ENCODE measurements around the gene HSPA4L. TPM values are rescaled to one million over a fixed set of nuclear protein-coding genes. Genes with fewer than 3 reads are reported as not detected.

HSPA4L gene
- total and polyA plus RNA-seq, 2 of the 4 experiments (the other 2 are of a cell fraction): 0.84 to 2.3 TPM

GRCh38 chr4:127857641-127858040 lies 75.5 kb downstream of the HSPA4L start:
- H4K8ac ChIP-seq (ENCODE audit: low read depth in 2 of 2, low read length in 2 of 2): no peak overlapping the region
- no peak overlapping the region for H3K4me2 ChIP-seq (ENCODE audit: low read depth, low read length)
- peaks cover 3 to 4% of the 10 kb centered on the region in 2 experiments; a peak in 2 of 4 replicates for H3K79me1 ChIP-seq (ENCODE audit: low read depth in 1 of 2, low read length in 2 of 2)
- no peak overlapping the region for H3K56ac ChIP-seq (ENCODE audit: extremely low read depth, insufficient read depth, low read length)
- no peak overlapping the region for H2AFZ ChIP-seq (replicated peaks; ENCODE audit: low read length, poor library complexity)
- no peak overlapping the region for H2AK9ac ChIP-seq (replicated peaks; ENCODE audit: low read depth, low read length, poor library complexity)
- H4K5ac ChIP-seq (ENCODE audit: low read depth, low read length): no peak overlapping the region; the same call in 1 of the 2 replicates
- no peak overlapping the region for H2AK5ac ChIP-seq (ENCODE audit: low read depth, low read length)
- no peaks in the 10 kb centered on the region for H3K27me3 ChIP-seq (ENCODE audit: control insufficient read depth, insufficient read depth, low read length)
- ChIA-PET CTCF (no interaction called here), POLR2A (ENCODE audit: unreplicated experiment) (no interaction called here)
- H3K9me3 ChIP-seq (ENCODE audit: control insufficient read depth, insufficient read depth, low read length): no peaks in the 10 kb centered on the region
- H3K27ac ChIP-seq (ENCODE audit: insufficient read depth, low read length): no peak overlapping the region
- H3K23ac ChIP-seq (ENCODE audit: low read depth, low read length): no peak overlapping the region
- H3K36me3 ChIP-seq (ENCODE audit: control insufficient read depth, insufficient read depth, low read length): no peaks in the 10 kb centered on the region
- no peak for DNase-seq
- no peak overlapping the region for H3K4ac ChIP-seq (ENCODE audit: low read depth, low read length)
- no peaks in the 10 kb centered on the region for H4K20me1 ChIP-seq (ENCODE audit: insufficient read depth, low read length)
- H4K91ac ChIP-seq (ENCODE audit: insufficient read depth, low read depth, low read length): no peak overlapping the region
- intact Hi-C loops (cut with micrococcal nuclease): no loop called here
- no peak overlapping the region for H3K4me3 ChIP-seq (ENCODE audit: insufficient read depth, low read depth, low read length)
- peaks cover 6% of the 10 kb centered on the region for H3K4me1 ChIP-seq (ENCODE audit: control insufficient read depth, insufficient read depth, low read length)
- H3K18ac ChIP-seq (ENCODE audit: low read depth, low read length): no peak overlapping the region; the same call in 1 of the 2 replicates
- WGBS, 2 experiments (ENCODE audit: extremely low coverage in 2 of 2, insufficient read length in 1 of 2): no CpG with 5 or more reads among the region's 1 CpG
- no peak for ATAC-seq (ENCODE audit: low read depth)
- BruUV-seq (replicated peaks): no TSS peak
- H2BK120ac ChIP-seq (ENCODE audit: low read depth, low read length): no peak overlapping the region
- peaks cover 4% of the 10 kb centered on the region; the same call in 1 of the 2 replicates for H3K9me1 ChIP-seq (ENCODE audit: insufficient read depth, low read length)
- in situ Hi-C loops (cut with MboI; ENCODE audit: low sequenced_read_pairs): no loop called here
- no peak overlapping the region for H2BK20ac ChIP-seq (ENCODE audit: low read depth, low read length)
- no peak for TF ChIP-seq CEBPB (IDR thresholded peaks at IDR 0.05; ENCODE audit: low read depth, low read length)
- TF ChIP-seq RAD21 (IDR thresholded peaks at IDR 0.05; ENCODE audit: low read length): no peak
- TF ChIP-seq CHD1 (IDR thresholded peaks at IDR 0.05; ENCODE audit: low read depth, low read length): no peak
- TF ChIP-seq RCOR1 (IDR thresholded peaks at IDR 0.05; ENCODE audit: insufficient replicate concordance, low read length): no peak
- no peak for TF ChIP-seq BHLHE40 (IDR thresholded peaks at IDR 0.05; ENCODE audit: low read depth, low read length)
- TF ChIP-seq RFX5 (IDR thresholded peaks at IDR 0.05; ENCODE audit: low read depth, low read length): no peak
- TF ChIP-seq MAFK (IDR thresholded peaks at IDR 0.05; ENCODE audit: low read depth, low read length): no peak
- no peak for TF ChIP-seq MXI1 (IDR thresholded peaks at IDR 0.05; ENCODE audit: borderline replicate concordance, low read depth, low read length)
- TF ChIP-seq CTCF (conservative IDR thresholded peaks at IDR 0.05; ENCODE audit: low read depth, low read length): no peak
- TF ChIP-seq USF2 (IDR thresholded peaks at IDR 0.05; ENCODE audit: low read depth, low read length): no peak
- TF ChIP-seq MAZ (IDR thresholded peaks at IDR 0.05; ENCODE audit: borderline replicate concordance, low read depth, low read length): no peak
- no peak for TF ChIP-seq ELK1 (IDR thresholded peaks at IDR 0.05; ENCODE audit: borderline replicate concordance, low read depth, low read length)
- no peak for TF ChIP-seq NFE2L2 (IDR thresholded peaks at IDR 0.05; ENCODE audit: low read depth, low read length)
- TF ChIP-seq SMC3 (IDR thresholded peaks at IDR 0.05; ENCODE audit: low read depth, low read length): no peak
- no peak for TF ChIP-seq FOS (IDR thresholded peaks at IDR 0.05; ENCODE audit: low read depth, low read length)
- TF ChIP-seq POLR2A (IDR thresholded peaks at IDR 0.05; ENCODE audit: low read depth, low read length): no peak
- no peak overlapping the region for H3K9ac ChIP-seq (ENCODE audit: low read depth, low read length)
- H2BK5ac ChIP-seq (ENCODE audit: low read depth, low read length, poor library complexity, severe bottlenecking): no peak overlapping the region
- no peak overlapping the region for H2BK15ac ChIP-seq (ENCODE audit: low read depth, low read length)
- dilution Hi-C loops (cut with HindIII; ENCODE audit: low sequenced_read_pairs, unreplicated experiment): no loop called here
- H3K14ac ChIP-seq (replicated peaks; ENCODE audit: low read depth, low read length): no peak overlapping the region
